Measurements from ENCODE around the gene ITPR1.

The ITPR1 gene

GRCh38 chr3:4731543-4732111, 238.5 kb downstream of the ITPR1 start:
- TF ChIP-seq REST (IDR thresholded peaks at IDR 0.05; ENCODE audit: insufficient replicate concordance, low read depth) (no peak), SPI1 (IDR thresholded peaks at IDR 0.05; ENCODE audit: borderline replicate concordance, low read depth) (no peak), CTCF (IDR thresholded peaks at IDR 0.05; ENCODE audit: insufficient read depth, low read length) (no peak), GABPA (IDR thresholded peaks at IDR 0.05; ENCODE audit: low read depth) (no peak), POLR2AphosphoS5 (IDR thresholded peaks at IDR 0.05; ENCODE audit: low read depth) (no peak)
- no peaks in the 10 kb centered on the region for H3K27me3 ChIP-seq (ENCODE audit: insufficient read depth, poor library complexity, severe bottlenecking)
- DNase-seq (ENCODE audit: low read depth in 1 of 2, low spot score in 1 of 2) = no peak
- H3K27ac ChIP-seq (replicated peaks) = no peak overlapping the region
- no peak overlapping the region for H3K4me3 ChIP-seq (replicated peaks; ENCODE audit: insufficient read depth, low read length)

DNA sequence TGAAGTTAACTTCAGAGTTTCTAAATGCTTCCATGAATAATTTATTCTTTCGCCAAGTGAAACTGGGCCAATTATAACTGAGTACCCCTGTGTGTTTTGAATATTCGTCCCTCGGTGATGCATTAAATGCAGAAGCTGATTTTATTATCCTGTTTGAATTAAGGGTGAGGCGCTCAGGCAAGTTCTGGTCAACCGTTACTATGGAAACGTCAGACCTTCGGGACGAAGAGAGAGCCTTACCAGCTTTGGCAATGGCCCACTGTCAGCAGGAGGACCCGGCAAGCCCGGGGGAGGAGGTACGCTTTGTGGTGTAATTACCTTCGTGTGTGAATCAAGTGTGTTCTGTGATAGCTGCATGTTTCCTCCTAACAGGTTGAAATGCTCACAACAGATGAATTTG, 239.8 kb downstream of the ITPR1 start:
- Histone ChIP-seq H3K27me3 (ENCODE audit: insufficient read depth, poor library complexity, severe bottlenecking) (no peaks in the 10 kb centered on the region), H3K27ac (replicated peaks) (no peak overlapping the region), H3K4me3 (replicated peaks; ENCODE audit: insufficient read depth, low read length) (no peak overlapping the region)
- DNase-seq (ENCODE audit: low read depth in 1 of 2, low spot score in 1 of 2) = no peak
- no peak for TF ChIP-seq POLR2AphosphoS5 (IDR thresholded peaks at IDR 0.05; ENCODE audit: low read depth)
- TF ChIP-seq REST (IDR thresholded peaks at IDR 0.05; ENCODE audit: insufficient replicate concordance, low read depth) = no peak

DNA sequence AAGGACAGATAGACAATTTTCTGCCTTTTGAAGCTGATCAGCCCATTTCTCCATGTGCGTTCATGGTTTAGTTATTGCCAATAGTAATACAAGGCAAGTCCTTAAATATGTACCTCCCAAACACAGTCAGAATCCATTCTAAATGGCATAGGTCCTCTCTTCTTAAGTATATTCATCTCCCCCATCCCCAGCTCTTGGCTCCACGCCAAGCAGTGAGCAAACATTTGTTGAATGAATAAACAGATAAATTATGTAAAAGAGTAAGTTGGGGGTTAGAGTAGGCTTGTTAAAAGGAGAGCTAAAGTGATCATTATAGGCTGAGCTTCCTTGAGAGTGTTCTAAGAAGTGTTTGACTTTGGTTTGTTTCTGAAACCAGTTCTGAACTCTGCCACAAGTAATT, 241.3 kb downstream of the ITPR1 start:
- DNase-seq (ENCODE audit: low read depth in 1 of 2, low spot score in 1 of 2) = no peak
- Histone ChIP-seq H3K27me3 (ENCODE audit: insufficient read depth, poor library complexity, severe bottlenecking) (no peaks in the 10 kb centered on the region), H3K27ac (replicated peaks) (no peak overlapping the region), H3K4me3 (replicated peaks; ENCODE audit: insufficient read depth, low read length) (no peak overlapping the region)
- TF ChIP-seq GABPA (IDR thresholded peaks at IDR 0.05; ENCODE audit: low read depth) (no peak), POLR2AphosphoS5 (IDR thresholded peaks at IDR 0.05; ENCODE audit: low read depth) (no peak), REST (IDR thresholded peaks at IDR 0.05; ENCODE audit: insufficient replicate concordance, low read depth) (no peak), SPI1 (IDR thresholded peaks at IDR 0.05; ENCODE audit: borderline replicate concordance, low read depth) (no peak), CTCF (IDR thresholded peaks at IDR 0.05; ENCODE audit: insufficient read depth, low read length) (no peak)

All from HL-60 (cell line).